Smooth muscle cell (in vitro differentiated cells): ENCODE measurements around the gene SSNA1. TPM values are rescaled to one million over a fixed set of nuclear protein-coding genes. Genes with fewer than 3 reads are reported as not detected.

Source experiments
- DNase-seq: peaks from one replicate; lab custom pipeline; 2025; ENCODE audit not compliant: unreplicated experiment; lab: John Stamatoyannopoulos, UW
- H2AFZ ChIP-seq: fragments of 200-600 bp; sonication (generic); 2 replicates; pipeline ENCODE4 v1.6.0; 2016; ENCODE audit warnings: antibody characterized with exemption, low read depth, mild to moderate bottlenecking
- H3F3A ChIP-seq: fragments of 200-600 bp; sonication (generic); 2 replicates; pipeline ENCODE4 v1.6.0; 2017; ENCODE audit warnings: antibody characterized with exemption, low read depth
- H3K27ac ChIP-seq: fragments of 200-600 bp; sonication (generic); 2 replicates; pipeline ENCODE4 v1.5.1; 2016; ENCODE audit warnings: low read depth, mild to moderate bottlenecking
- H3K27me3 ChIP-seq: fragments of 200-600 bp; sonication (generic); 2 replicates; pipeline ENCODE4 v1.6.1; 2016; ENCODE audit warnings: low read depth, mild to moderate bottlenecking
- H3K36me3 ChIP-seq: fragments of 200-600 bp; sonication (generic); 2 replicates; pipeline ENCODE4 v1.5.1; 2016; ENCODE audit warnings: low read depth
- H3K4me1 ChIP-seq: fragments of 200-600 bp; sonication (generic); 2 replicates; pipeline ENCODE4 v1.5.1; 2016; ENCODE audit warnings: low read depth
- H3K4me2 ChIP-seq: fragments of 200-600 bp; sonication (generic); 2 replicates; pipeline ENCODE4 v1.6.0; 2016; ENCODE audit warnings: mild to moderate bottlenecking
- H3K4me3 ChIP-seq: fragments of 200-600 bp; sonication (generic); 2 replicates; pipeline ENCODE4 v1.5.1; 2016; ENCODE audit warnings: mild to moderate bottlenecking
- H3K79me2 ChIP-seq: fragments of 200-600 bp; sonication (generic); 2 replicates; pipeline ENCODE4 v1.6.0; 2016; ENCODE audit warnings: low read depth, mild to moderate bottlenecking
- H3K9ac ChIP-seq: fragments of 200-600 bp; sonication (generic); 2 replicates; pipeline ENCODE4 v1.6.0; 2016; ENCODE audit warnings: low read depth
- H3K9me3 ChIP-seq: fragments of 200-600 bp; sonication (generic); replicated peaks from 2 replicates; pipeline ENCODE4 v1.5.1; 2016; ENCODE audit warnings: low read depth
- H4K20me1 ChIP-seq: fragments of 200-600 bp; sonication (generic); 2 replicates; pipeline ENCODE4 v1.6.0; 2016; ENCODE audit warnings: low read depth
- CTCF ChIP-seq: fragments of 200-600 bp; sonication (generic); IDR thresholded peaks from 2 replicates; pipeline ENCODE4 v1.5.1; 2017; ENCODE audit warnings: borderline replicate concordance, mild to moderate bottlenecking, antibody characterized with exemption; ENCODE audit not compliant: insufficient read depth, poor library complexity, severe bottlenecking
- WGBS: methylation state at CpG from one replicate; pipeline ENCODE4 v1.1.7; 2016; ENCODE audit warnings: low lambda C conversion rate; 5-methylcytosine and 5-hydroxymethylcytosine counted together
- polyA plus RNA-seq: library from polyadenylated mRNA; unstranded; fragments of >200 nt; fragmentation: Nextera tagmentation; extraction: Ambion mirVana; gene quantifications from 2 replicates; pipeline ENCODE4 v1.2.1, GENCODE V29; 2016
- total RNA-seq: library from RNA; depleted of rRNA; stranded (reverse); fragments of >200 nt; gene quantifications from 2 replicates; pipeline ENCODE4 v1.2.3, GENCODE V29; 2014

SSNA1 gene
- total and polyA plus RNA-seq, 2 experiments from 2014 or later, result 69.5 to 84.9 TPM

DNA sequence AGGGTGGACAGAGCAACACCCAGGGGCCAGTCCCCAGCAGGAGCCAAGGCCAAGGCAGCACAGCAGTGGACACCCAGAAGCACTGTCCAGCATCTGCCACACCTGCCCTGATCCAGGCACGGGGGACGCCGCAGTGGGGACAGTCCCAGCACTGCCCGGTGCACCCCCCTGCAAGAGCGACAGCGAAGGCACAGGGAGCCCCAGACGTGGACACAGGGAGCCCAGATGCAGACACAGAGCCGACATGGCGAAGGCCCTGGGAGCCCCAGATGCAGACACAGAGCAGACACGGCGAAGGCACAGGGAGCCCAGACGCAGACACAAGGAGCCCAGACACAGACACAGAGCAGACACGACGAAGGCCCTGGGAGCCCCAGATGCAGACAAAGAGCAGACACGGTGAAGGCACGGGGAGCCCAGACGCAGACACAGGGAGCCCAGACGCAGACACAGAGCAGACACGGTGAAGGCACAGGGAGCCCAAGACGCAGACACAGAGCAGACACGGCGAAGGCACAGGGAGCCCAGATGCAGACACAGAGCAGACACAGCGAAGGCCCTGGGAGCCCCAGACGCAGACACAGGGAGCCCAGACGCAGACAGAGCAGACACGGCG, 4.4 kb upstream of the SSNA1 start:
- H3K36me3 ChIP-seq, result no peaks in the 10 kb centered on the region
- 96% methylated on average over 25 of the region's 27 CpGs for WGBS

GRCh38 chr9:137184881-137185660, 3.4 kb upstream of the SSNA1 start:
- no peak for TF ChIP-seq CTCF

More for the DNA sequence above, 4.4 kb upstream of the SSNA1 start:
- no peak overlapping the region for H2AFZ ChIP-seq
- H3K27me3 ChIP-seq, result no peaks in the 10 kb centered on the region
- H3K9me3 ChIP-seq, result no peaks in the 10 kb centered on the region
- no peaks in the 10 kb centered on the region for H3F3A ChIP-seq
- no peak for DNase-seq
- no peak overlapping the region for H3K27ac ChIP-seq
- H3K4me3 ChIP-seq, result no peak overlapping the region
- no peak for TF ChIP-seq CTCF
- H3K9ac ChIP-seq, result no peak overlapping the region
- peaks cover 26% of the 10 kb centered on the region for H3K79me2 ChIP-seq
- H4K20me1 ChIP-seq, result no peaks in the 10 kb centered on the region
- H3K4me2 ChIP-seq, result no peak overlapping the region
- H3K4me1 ChIP-seq, result peaks cover 12% of the 10 kb centered on the region

DNA sequence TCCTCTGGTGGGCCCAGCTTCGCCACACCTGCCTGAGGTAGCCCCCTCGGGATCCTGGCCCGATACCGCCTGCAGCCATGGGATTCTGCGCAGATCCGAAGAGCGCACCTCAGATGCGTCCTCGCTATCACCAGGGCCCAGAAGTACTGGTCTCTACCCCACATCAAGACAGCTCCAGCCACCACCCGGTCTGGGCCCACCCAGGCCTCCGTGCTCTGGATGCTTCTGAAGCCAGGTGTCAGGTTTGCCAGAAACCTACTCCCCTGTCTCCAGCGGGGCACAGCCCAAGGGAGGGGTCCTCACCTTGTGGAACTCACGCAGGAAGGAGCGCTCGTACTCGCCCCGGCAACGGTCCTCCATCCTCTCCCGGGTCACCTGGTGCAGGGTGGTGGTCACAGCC, 2.6 kb upstream of the SSNA1 start:
- Histone ChIP-seq H3K27me3 (no peaks in the 10 kb centered on the region), H3K4me3 (no peak overlapping the region), H3K4me2 (no peak overlapping the region), H3K36me3 (no peaks in the 10 kb centered on the region), H2AFZ (no peak overlapping the region), H3K9ac (no peak overlapping the region), H3K79me2 (peaks cover 36% of the 10 kb centered on the region), H3K27ac (no peak overlapping the region), H3K9me3 (no peaks in the 10 kb centered on the region), H3F3A (peaks cover 12% of the 10 kb centered on the region), H3K4me1 (peaks cover 18% of the 10 kb centered on the region), H4K20me1 (peaks cover 10% of the 10 kb centered on the region)
- DNase-seq, result no peak
- no peak for TF ChIP-seq CTCF
- WGBS, result 94% methylated on average over 19 of the region's 19 CpGs

More at GRCh38 chr9:137184881-137185660, 3.4 kb upstream of the SSNA1 start:
- Histone ChIP-seq H3K9me3 (no peaks in the 10 kb centered on the region), H2AFZ (no peak overlapping the region), H3K36me3 (no peaks in the 10 kb centered on the region), H3F3A (peaks cover 9% of the 10 kb centered on the region), H3K79me2 (peaks cover 27% of the 10 kb centered on the region), H3K27me3 (no peaks in the 10 kb centered on the region), H3K27ac (no peak overlapping the region), H4K20me1 (peaks cover 9% of the 10 kb centered on the region), H3K9ac (no peak overlapping the region), H3K4me1 (peaks cover 18% of the 10 kb centered on the region), H3K4me3 (no peak overlapping the region), H3K4me2 (no peak overlapping the region)
- no peak for DNase-seq
- 95% methylated on average over 44 of the region's 48 CpGs for WGBS
